SK-N-SH treated with all-trans-retinoic acid at 6 μM for 48 hours (cell line): ENCODE results near the gene B3GLCT.

ENCODE experiments used
- ATAC-seq: fragments of 200-7000 bp; cut with Tn5 transposase; 3 replicates; pipeline ENCODE4 v1.9.1; 2020; ENCODE audit warnings: mild to moderate bottlenecking, moderate library complexity
- ARNTL ChIP-seq: fragments of 450-650 bp; formaldehyde crosslinking; IDR thresholded peaks from 2 replicates; pipeline ENCODE4 v1.5.0; 2020; ENCODE audit warnings: low read depth, mild to moderate bottlenecking, moderate library complexity, borderline replicate concordance
- BACH2 ChIP-seq: fragments of 250-450 bp; sonication (Bioruptor Pico); IDR thresholded peaks from 2 replicates; pipeline ENCODE4 v1.9.0; 2021; ENCODE audit warnings: mild to moderate bottlenecking, borderline replicate concordance
- CSDC2 ChIP-seq: fragments of 250-450 bp; sonication (Bioruptor Pico); IDR thresholded peaks from 2 replicates; pipeline ENCODE4 v1.5.0; 2020; ENCODE audit warnings: mild to moderate bottlenecking, moderate library complexity
- CSRNP3 ChIP-seq: fragments of 250-450 bp; sonication (Bioruptor Pico); IDR thresholded peaks from 2 replicates; pipeline ENCODE4 v1.5.1; 2021; ENCODE audit warnings: mild to moderate bottlenecking, moderate library complexity
- ESRRG ChIP-seq: fragments of 250-450 bp; sonication (Bioruptor Pico); IDR thresholded peaks from 2 replicates; pipeline ENCODE4 v1.6.1; 2021; ENCODE audit warnings: mild to moderate bottlenecking
- GLIS3 ChIP-seq: fragments of 250-450 bp; sonication (Bioruptor Pico); IDR thresholded peaks from 2 replicates; pipeline ENCODE4 v1.5.0; 2020; ENCODE audit warnings: mild to moderate bottlenecking, moderate library complexity
- ISL1 ChIP-seq: fragments of 250-450 bp; sonication (Bioruptor Pico); IDR thresholded peaks from 2 replicates; pipeline ENCODE4 v2.1.2; 2022; ENCODE audit warnings: mild to moderate bottlenecking, moderate library complexity
- OSR1 ChIP-seq: fragments of 250-450 bp; sonication (Bioruptor Pico); IDR thresholded peaks from 2 replicates; pipeline ENCODE4 v1.8.0; 2022; ENCODE audit warnings: moderate library complexity, mild to moderate bottlenecking, inconsistent platforms
- PATZ1 ChIP-seq: fragments of 250-450 bp; sonication (Bioruptor Pico); IDR thresholded peaks from 2 replicates; pipeline ENCODE4 v1.8.0; 2020; ENCODE audit warnings: mild to moderate bottlenecking, moderate library complexity, borderline replicate concordance
- POU6F1 ChIP-seq: fragments of 250-450 bp; sonication (Bioruptor Pico); IDR thresholded peaks from 2 replicates; pipeline ENCODE4 v1.8.0; 2021; ENCODE audit warnings: low read depth, mild to moderate bottlenecking, moderate library complexity, borderline replicate concordance
- PPARA ChIP-seq: fragments of 250-450 bp; sonication (Bioruptor Pico); IDR thresholded peaks from 2 replicates; pipeline ENCODE4 v1.5.0; 2020; ENCODE audit warnings: mild to moderate bottlenecking, borderline replicate concordance
- RARB ChIP-seq: fragments of 250-450 bp; sonication (Bioruptor Pico); IDR thresholded peaks from 2 replicates; pipeline ENCODE4 v1.8.0; 2021; ENCODE audit warnings: mild to moderate bottlenecking, moderate library complexity
- SNAI2 ChIP-seq: fragments of 250-450 bp; sonication (Bioruptor Pico); IDR thresholded peaks from 2 replicates; pipeline ENCODE4 v1.5.0; 2020; ENCODE audit warnings: mild to moderate bottlenecking, moderate library complexity
- TCF4 ChIP-seq: fragments of 250-450 bp; sonication (Bioruptor Pico); IDR thresholded peaks from 2 replicates; pipeline ENCODE4 v1.8.0; 2021; ENCODE audit warnings: mild to moderate bottlenecking, moderate library complexity, borderline replicate concordance
- TOX ChIP-seq: fragments of 250-450 bp; sonication (Bioruptor Pico); IDR thresholded peaks from 2 replicates; pipeline ENCODE4 v1.8.0; 2021; ENCODE audit warnings: mild to moderate bottlenecking, moderate library complexity, borderline replicate concordance
- TSHZ2 ChIP-seq: fragments of 250-450 bp; sonication (Bioruptor Pico); IDR thresholded peaks from 2 replicates; pipeline ENCODE4 v1.5.0; 2020; ENCODE audit warnings: mild to moderate bottlenecking, moderate library complexity
- ZC3H10 ChIP-seq: fragments of 250-450 bp; sonication (Bioruptor Pico); IDR thresholded peaks from 2 replicates; pipeline ENCODE4 v1.5.1; 2021; ENCODE audit warnings: mild to moderate bottlenecking, moderate library complexity
- ZFP3 ChIP-seq: fragments of 250-450 bp; sonication (Bioruptor Pico); IDR thresholded peaks from 2 replicates; pipeline ENCODE4 v1.5.0; 2020; ENCODE audit warnings: mild to moderate bottlenecking, moderate library complexity
- ZFP30 ChIP-seq: fragments of 450-650 bp; formaldehyde crosslinking; IDR thresholded peaks from 2 replicates; pipeline ENCODE4 v1.5.0; 2022; ENCODE audit warnings: mild to moderate bottlenecking, moderate library complexity
- ZNF565 ChIP-seq: fragments of 450-650 bp; formaldehyde crosslinking; conservative IDR thresholded peaks from 2 replicates; pipeline ENCODE4 v1.5.0; 2020; ENCODE audit warnings: low read depth, mild to moderate bottlenecking, moderate library complexity
- ZNF8 ChIP-seq: fragments of 450-650 bp; formaldehyde crosslinking; IDR thresholded peaks from 2 replicates; pipeline ENCODE4 v1.5.0; 2020; ENCODE audit warnings: mild to moderate bottlenecking, moderate library complexity

The B3GLCT gene

GRCh38 chr13:31223215-31223614, 23.4 kb downstream of the B3GLCT start:
- no peak for TF ChIP-seq PATZ1 (CRISPR knock-in tag)
- no peak for TF ChIP-seq TSHZ2
- TF ChIP-seq ISL1 (CRISPR knock-in tag): no peak
- no peak for TF ChIP-seq CSRNP3 (CRISPR knock-in tag)
- TF ChIP-seq ZC3H10 (CRISPR knock-in tag): no peak
- TF ChIP-seq PPARA (CRISPR knock-in tag): no peak
- TF ChIP-seq ZFP3: no peak
- no peak for TF ChIP-seq TOX (CRISPR knock-in tag)
- no peak for TF ChIP-seq TCF4
- TF ChIP-seq ESRRG (CRISPR knock-in tag): no peak
- TF ChIP-seq OSR1 (CRISPR knock-in tag): no peak
- no peak for TF ChIP-seq CSDC2 (CRISPR knock-in tag)
- no peak for ATAC-seq

- TF ChIP-seq SNAI2 (CRISPR knock-in tag) (no peak), GLIS3 (CRISPR knock-in tag) (no peak), ZFP30 (no peak)
- ATAC-seq: no peak
These were observed 23.9 kb downstream of the B3GLCT start for GRCh38 chr13:31223640-31224039.

- ATAC-seq: no peak
- TF ChIP-seq RARB (CRISPR knock-in tag) (no peak), CSRNP3 (CRISPR knock-in tag) (no peak), ZNF8 (CRISPR knock-in tag) (no peak), ESRRG (CRISPR knock-in tag) (no peak), ZNF565 (CRISPR knock-in tag) (no peak), ARNTL (CRISPR knock-in tag) (no peak), SNAI2 (CRISPR knock-in tag) (no peak), TSHZ2 (no peak), PPARA (CRISPR knock-in tag) (no peak), OSR1 (CRISPR knock-in tag) (no peak), TOX (CRISPR knock-in tag) (no peak), TCF4 (no peak), POU6F1 (no peak), BACH2 (no peak), ISL1 (CRISPR knock-in tag) (no peak), GLIS3 (CRISPR knock-in tag) (no peak), ZC3H10 (CRISPR knock-in tag) (no peak)
These were observed 24.4 kb downstream of the B3GLCT start for GRCh38 chr13:31224174-31224669.
